Lower leg skin (tissue), 3 donors: ENCODE measurements around the gene IL22.

Experiments used
- CTCF ChIP-seq, 3 donors: fragments of 450-650 bp; IDR thresholded peaks; one replicate each; pipeline ENCODE4 v1.5.1; 2016; ENCODE audit warnings: antibody characterized with exemption in 3 of 3, mild to moderate bottlenecking in 3 of 3, moderate library complexity in 2 of 3
- POLR2A ChIP-seq, 2 donors: fragments of 450-650 bp; IDR thresholded peaks; one replicate each; pipeline ENCODE4 v1.6.1; 2016 to 2017; ENCODE audit warnings: antibody characterized with exemption in 2 of 2, mild to moderate bottlenecking in 1 of 2, moderate library complexity in 1 of 2

- TF ChIP-seq CTCF (IDR thresholded peaks at IDR 0.05) = no peak
- TF ChIP-seq POLR2A (IDR thresholded peaks at IDR 0.05) = no peak
Observed at GRCh38 chr12:68264857-68265256, 11.5 kb upstream of the IL22 start.
